Osteoblast (primary cell): Measurements from ENCODE around the gene MYBPC3. TPM values are rescaled to one million over a fixed set of nuclear protein-coding genes. Genes with fewer than 3 reads are reported as not detected.

ENCODE experiments used
- DNase-seq: peaks from one replicate; pipeline ENCODE4 v3.0.0; 2011; ENCODE audit warnings: low spot score, mixed read lengths; ENCODE audit not compliant: insufficient read length; ENCODE audit errors: missing footprints
- H2AFZ ChIP-seq: 2 replicates; pipeline ENCODE4 v1.6.0; 2011; ENCODE audit warnings: mild to moderate bottlenecking, low read length
- H3K27ac ChIP-seq: 2 replicates; pipeline ENCODE4 v1.5.1; 2011; ENCODE audit warnings: mild to moderate bottlenecking, low read depth, low read length, moderate library complexity
- H3K27me3 ChIP-seq: 2 replicates; pipeline ENCODE4 v1.6.0; 2012; ENCODE audit warnings: mild to moderate bottlenecking, control low read depth, inconsistent platforms, low read length, moderate library complexity; ENCODE audit not compliant: insufficient read depth
- H3K36me3 ChIP-seq: 2 replicates; pipeline ENCODE4 v1.5.1; 2011; ENCODE audit warnings: mild to moderate bottlenecking, low read length, control low read depth, moderate library complexity; ENCODE audit not compliant: insufficient read depth
- H3K4me1 ChIP-seq: 2 replicates; pipeline ENCODE4 v1.5.1; 2011; ENCODE audit warnings: mild to moderate bottlenecking, low read length, control low read depth, moderate library complexity; ENCODE audit not compliant: insufficient read depth
- H3K4me2 ChIP-seq: 2 replicates; pipeline ENCODE4 v1.6.0; 2011; ENCODE audit warnings: mild to moderate bottlenecking, low read length; ENCODE audit not compliant: insufficient read depth
- H3K4me3 ChIP-seq: fragments of 200-600 bp; sonication (generic); 3 replicates; pipeline ENCODE4 v1.5.1; 2012; ENCODE audit warnings: mild to moderate bottlenecking, low read length, inconsistent platforms; ENCODE audit not compliant: insufficient read depth
- H3K79me2 ChIP-seq: 2 replicates; pipeline ENCODE4 v1.6.0; 2012; ENCODE audit warnings: mild to moderate bottlenecking, low read length, control low read depth, inconsistent platforms; ENCODE audit not compliant: insufficient read depth
- H3K9me3 ChIP-seq: 2 replicates; pipeline ENCODE4 v1.5.1; 2011; ENCODE audit warnings: low read depth, low read length, control low read depth
- H4K20me1 ChIP-seq: 2 replicates; pipeline ENCODE4 v1.6.0; 2012; ENCODE audit warnings: mild to moderate bottlenecking, low read length, control low read depth; ENCODE audit not compliant: insufficient read depth
- total RNA-seq: library from RNA; depleted of rRNA; stranded (reverse); fragments of >200 nt; gene quantifications from 2 replicates; pipeline ENCODE4 v1.2.3, GENCODE V29; 2012
- TF ChIP-seq, protein P1 (sequence below): IDR thresholded peaks from 2 replicates; pipeline ENCODE4 v1.5.1; 2011; ENCODE audit warnings: mild to moderate bottlenecking, low read depth, low read length, moderate library complexity; ENCODE audit errors: extremely low read depth

The MYBPC3 gene
- total RNA-seq, 1 donor: not detected

DNA sequence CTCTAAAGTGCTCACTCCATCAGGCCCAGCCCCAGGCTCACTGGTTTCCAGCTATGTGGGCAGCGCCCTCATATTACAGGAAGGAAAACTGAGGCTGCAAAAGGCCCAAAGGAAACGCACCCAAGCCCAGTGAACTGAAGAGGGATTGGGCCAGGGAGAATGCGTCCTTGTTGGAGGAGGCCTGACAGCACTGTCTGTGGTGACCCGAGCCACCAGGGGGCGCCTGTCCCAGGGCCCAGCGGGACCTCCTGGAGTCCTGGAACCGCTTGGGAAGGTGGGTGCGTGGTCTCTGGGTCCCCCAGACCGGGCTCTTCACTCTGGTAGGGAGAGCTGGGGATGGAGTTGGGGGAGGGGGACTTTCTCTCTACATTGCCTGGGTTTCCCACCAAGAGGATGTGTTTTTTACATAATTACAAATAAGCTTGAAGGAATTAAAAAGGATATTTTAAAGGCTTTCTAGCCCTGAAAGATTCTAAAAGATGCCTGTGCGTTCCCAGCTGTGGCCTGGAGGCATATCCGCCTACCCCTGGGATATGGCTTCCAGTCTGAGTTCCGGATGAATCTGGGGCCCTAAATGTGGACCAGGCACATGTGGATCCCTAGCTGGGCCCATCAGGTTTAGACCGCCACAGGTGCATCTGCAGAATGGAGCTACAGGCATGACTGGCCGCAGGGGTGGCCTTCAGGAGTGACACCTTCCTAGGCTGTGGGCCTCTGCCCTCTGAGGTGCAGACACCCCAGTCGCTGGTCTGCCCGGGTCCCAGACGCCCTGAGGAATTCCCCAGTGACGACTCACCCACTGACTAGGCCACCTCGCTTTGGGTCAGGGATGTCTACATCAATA is 21.6 kb upstream of the MYBPC3 start:
- peak; percentile 98 for DNase-seq
- TF ChIP-seq, protein P1, sequence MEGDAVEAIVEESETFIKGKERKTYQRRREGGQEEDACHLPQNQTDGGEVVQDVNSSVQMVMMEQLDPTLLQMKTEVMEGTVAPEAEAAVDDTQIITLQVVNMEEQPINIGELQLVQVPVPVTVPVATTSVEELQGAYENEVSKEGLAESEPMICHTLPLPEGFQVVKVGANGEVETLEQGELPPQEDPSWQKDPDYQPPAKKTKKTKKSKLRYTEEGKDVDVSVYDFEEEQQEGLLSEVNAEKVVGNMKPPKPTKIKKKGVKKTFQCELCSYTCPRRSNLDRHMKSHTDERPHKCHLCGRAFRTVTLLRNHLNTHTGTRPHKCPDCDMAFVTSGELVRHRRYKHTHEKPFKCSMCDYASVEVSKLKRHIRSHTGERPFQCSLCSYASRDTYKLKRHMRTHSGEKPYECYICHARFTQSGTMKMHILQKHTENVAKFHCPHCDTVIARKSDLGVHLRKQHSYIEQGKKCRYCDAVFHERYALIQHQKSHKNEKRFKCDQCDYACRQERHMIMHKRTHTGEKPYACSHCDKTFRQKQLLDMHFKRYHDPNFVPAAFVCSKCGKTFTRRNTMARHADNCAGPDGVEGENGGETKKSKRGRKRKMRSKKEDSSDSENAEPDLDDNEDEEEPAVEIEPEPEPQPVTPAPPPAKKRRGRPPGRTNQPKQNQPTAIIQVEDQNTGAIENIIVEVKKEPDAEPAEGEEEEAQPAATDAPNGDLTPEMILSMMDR: peak; percentile 95
- peaks cover 4% of the 10 kb centered on the region for H3K4me1 ChIP-seq
- no peak overlapping the region for H3K4me3 ChIP-seq
- H2AFZ ChIP-seq: peak overlapping the region; percentile 88
- H4K20me1 ChIP-seq: no peaks in the 10 kb centered on the region
- H3K4me2 ChIP-seq: no peak overlapping the region
- no peaks in the 10 kb centered on the region for H3K9me3 ChIP-seq
- H3K36me3 ChIP-seq: no peaks in the 10 kb centered on the region
- H3K27ac ChIP-seq: no peak overlapping the region
- no peaks in the 10 kb centered on the region for H3K79me2 ChIP-seq
- H3K27me3 ChIP-seq: no peaks in the 10 kb centered on the region

DNA sequence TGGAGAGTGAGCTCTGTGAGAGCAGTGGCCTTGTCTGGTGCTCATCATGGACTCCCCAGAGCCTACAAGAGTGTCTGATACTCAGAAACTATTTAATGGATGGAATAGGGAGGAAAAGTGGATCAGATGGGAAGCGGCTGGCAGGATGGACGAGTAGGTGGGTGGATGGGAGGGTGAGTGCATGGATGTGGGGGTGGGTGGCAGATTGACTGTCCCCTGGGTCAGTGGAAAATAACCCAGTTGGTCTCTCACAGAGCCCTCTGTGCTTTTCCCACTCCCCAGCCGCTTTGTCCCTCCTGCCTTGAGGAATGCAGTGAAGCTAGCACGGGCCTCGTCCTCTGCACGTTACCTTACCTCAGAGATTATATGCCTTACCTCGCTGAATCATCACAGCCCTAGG is 19.9 kb upstream of the MYBPC3 start:
- no peaks in the 10 kb centered on the region for H3K9me3 ChIP-seq
- TF ChIP-seq, protein P1: no peak
- no peak overlapping the region for H3K27ac ChIP-seq
- H3K79me2 ChIP-seq: no peaks in the 10 kb centered on the region
- no peak overlapping the region for H3K4me3 ChIP-seq
- peak; percentile 32 for DNase-seq
- H3K27me3 ChIP-seq: peaks cover 4% of the 10 kb centered on the region
- H3K4me2 ChIP-seq: no peak overlapping the region
- H3K36me3 ChIP-seq: no peaks in the 10 kb centered on the region
- H2AFZ ChIP-seq: no peak overlapping the region
- H3K4me1 ChIP-seq: peaks cover 4% of the 10 kb centered on the region
- H4K20me1 ChIP-seq: no peaks in the 10 kb centered on the region

DNA sequence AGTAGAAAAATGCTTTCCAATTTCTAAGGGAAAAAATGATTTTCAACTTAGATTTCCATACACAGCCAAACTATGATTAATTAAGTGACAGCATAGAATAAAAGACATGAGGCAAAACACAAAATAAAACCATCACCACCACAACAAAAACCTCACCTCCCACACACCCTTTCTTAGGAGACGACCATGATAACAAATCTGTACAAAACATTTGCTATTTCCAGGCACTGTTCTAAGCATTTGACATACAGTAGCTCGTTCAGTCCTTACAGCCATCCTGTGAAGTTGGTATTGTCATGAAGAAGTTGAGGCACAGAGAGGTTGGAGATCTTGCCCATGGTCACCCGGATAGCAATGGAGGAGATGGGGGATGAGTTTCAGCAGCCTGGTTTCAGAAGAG is 17.2 kb upstream of the MYBPC3 start:
- DNase-seq: no peak

DNA sequence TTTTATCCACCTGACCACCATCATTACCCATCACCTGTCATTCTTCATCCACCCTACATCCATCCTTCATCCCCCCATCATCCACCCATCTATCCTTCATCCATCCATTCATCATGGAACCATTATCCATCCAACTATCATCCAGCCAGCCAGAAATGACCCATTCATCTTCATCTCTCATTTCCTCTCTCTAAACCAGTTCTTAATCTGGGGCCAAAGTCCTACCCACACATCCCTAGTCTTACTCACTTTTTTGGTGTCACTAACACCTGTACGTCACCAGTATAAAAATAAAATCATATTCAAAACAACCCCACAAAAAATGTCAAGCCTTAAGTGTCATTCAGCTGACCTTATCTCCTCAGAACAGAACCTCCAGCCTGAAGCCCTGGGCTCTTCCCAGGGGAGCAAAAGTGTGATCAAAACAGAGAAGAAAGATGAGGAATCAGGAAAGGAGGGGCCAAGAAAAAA is 13.6 kb upstream of the MYBPC3 start:
- TF ChIP-seq, protein P1: no peak
- H4K20me1 ChIP-seq: no peaks in the 10 kb centered on the region
- no peaks in the 10 kb centered on the region for H3K9me3 ChIP-seq
- H3K36me3 ChIP-seq: no peaks in the 10 kb centered on the region
- no peaks in the 10 kb centered on the region for H3K4me1 ChIP-seq
- H3K27me3 ChIP-seq: peaks cover 4% of the 10 kb centered on the region
- H3K27ac ChIP-seq: no peak overlapping the region
- no peak overlapping the region for H3K4me3 ChIP-seq
- no peaks in the 10 kb centered on the region for H3K79me2 ChIP-seq
- H3K4me2 ChIP-seq: no peak overlapping the region
- DNase-seq: no peak
- H2AFZ ChIP-seq: no peak overlapping the region

More for the DNA sequence above, 17.2 kb upstream of the MYBPC3 start:
- no peak overlapping the region for H3K4me3 ChIP-seq
- H3K27ac ChIP-seq: no peak overlapping the region
- H3K4me1 ChIP-seq: peaks cover 4% of the 10 kb centered on the region
- no peak overlapping the region for H2AFZ ChIP-seq
- no peak overlapping the region for H3K4me2 ChIP-seq
- H3K36me3 ChIP-seq: no peaks in the 10 kb centered on the region
- H3K27me3 ChIP-seq: peaks cover 4% of the 10 kb centered on the region
- H4K20me1 ChIP-seq: no peaks in the 10 kb centered on the region
- no peaks in the 10 kb centered on the region for H3K79me2 ChIP-seq
- H3K9me3 ChIP-seq: no peaks in the 10 kb centered on the region
- TF ChIP-seq, protein P1: no peak
